ENCODE results near the gene FPR1.
"Not testable (repeated sequence)": the region's sequence is repeated elsewhere in the genome, so short reads cannot be mapped to it uniquely, and the experiment has no call there.

Gene FPR1

GRCh38 chr19:51765086-51765485 lies 13.4 kb upstream of the FPR1 start:
- Histone ChIP-seq H3K4me1 (ENCODE audit: insufficient read depth, low read length) (no peaks in the 10 kb centered on the region), H3K36me3 (ENCODE audit: insufficient read depth, low read length) (no peaks in the 10 kb centered on the region), H3K9me3 (ENCODE audit: control insufficient read depth, insufficient read depth, low read length) (no peaks in the 10 kb centered on the region), H3K9ac (ENCODE audit: low read depth, low read length) (no peak overlapping the region)

- Histone ChIP-seq H3K4me1 (ENCODE audit: insufficient read depth, low read length) (no peaks in the 10 kb centered on the region), H3K9ac (ENCODE audit: low read depth, low read length) (no peak overlapping the region), H3K9me3 (ENCODE audit: control insufficient read depth, insufficient read depth, low read length) (no peaks in the 10 kb centered on the region), H3K36me3 (ENCODE audit: insufficient read depth, low read length) (no peaks in the 10 kb centered on the region)
These were observed 10.0 kb upstream of the FPR1 start for GRCh38 chr19:51761696-51762095.

GRCh38 chr19:51760697-51761356 lies 9.1 kb upstream of the FPR1 start, which contains the start of gene FPR2:
Gene FPR2, plus strand, starts transcription at chr19:51761180. Its CDS starts 7,479 bp downstream, at chr19:51768659.
- Histone ChIP-seq H3K9me3 (ENCODE audit: control insufficient read depth, insufficient read depth, low read length) (no peaks in the 10 kb centered on the region), H3K9ac (ENCODE audit: low read depth, low read length) (no peak within 1 kb of the TSS), H3K36me3 (ENCODE audit: insufficient read depth, low read length) (no peaks in the 10 kb centered on the region), H3K4me1 (ENCODE audit: insufficient read depth, low read length) (no peaks in the 10 kb centered on the region)

GRCh38 chr19:51755571-51755970 lies 3.9 kb upstream of the FPR1 start:
- H3K36me3 ChIP-seq (ENCODE audit: insufficient read depth, low read length): no peaks in the 10 kb centered on the region
- no peak overlapping the region for H3K9ac ChIP-seq (ENCODE audit: low read depth, low read length)
- H3K9me3 ChIP-seq (ENCODE audit: control insufficient read depth, insufficient read depth, low read length): no peaks in the 10 kb centered on the region
- no peaks in the 10 kb centered on the region for H3K4me1 ChIP-seq (ENCODE audit: insufficient read depth, low read length)

- Histone ChIP-seq H3K9me3 (ENCODE audit: control insufficient read depth, insufficient read depth, low read length) (no peaks in the 10 kb centered on the region), H3K36me3 (ENCODE audit: insufficient read depth, low read length) (no peaks in the 10 kb centered on the region), H3K9ac (ENCODE audit: low read depth, low read length) (no peak overlapping the region), H3K4me1 (ENCODE audit: insufficient read depth, low read length) (no peaks in the 10 kb centered on the region)
These were observed 3.1 kb upstream of the FPR1 start for GRCh38 chr19:51754770-51755169.

GRCh38 chr19:51754109-51754508 lies 2.4 kb upstream of the FPR1 start:
- Histone ChIP-seq H3K36me3 (ENCODE audit: insufficient read depth, low read length) (no peaks in the 10 kb centered on the region), H3K4me1 (ENCODE audit: insufficient read depth, low read length) (no peaks in the 10 kb centered on the region), H3K9me3 (ENCODE audit: control insufficient read depth, insufficient read depth, low read length) (no peaks in the 10 kb centered on the region), H3K9ac (ENCODE audit: low read depth, low read length) (no peak overlapping the region)

- Histone ChIP-seq H3K9me3 (ENCODE audit: control insufficient read depth, insufficient read depth, low read length) (no peaks in the 10 kb centered on the region), H3K36me3 (ENCODE audit: insufficient read depth, low read length) (no peaks in the 10 kb centered on the region), H3K4me1 (ENCODE audit: insufficient read depth, low read length) (no peaks in the 10 kb centered on the region), H3K9ac (ENCODE audit: low read depth, low read length) (no peak overlapping the region)
These were observed 1.1 kb downstream of the FPR1 start for GRCh38 chr19:51750400-51751094.

- Histone ChIP-seq H3K9ac (ENCODE audit: low read depth, low read length) (no peak overlapping the region), H3K9me3 (ENCODE audit: control insufficient read depth, insufficient read depth, low read length) (no peaks in the 10 kb centered on the region), H3K4me1 (ENCODE audit: insufficient read depth, low read length) (no peaks in the 10 kb centered on the region), H3K36me3 (ENCODE audit: insufficient read depth, low read length) (no peaks in the 10 kb centered on the region)
These were observed 1.7 kb downstream of the FPR1 start for GRCh38 chr19:51749979-51750378.

GRCh38 chr19:51746731-51747130 lies 4.9 kb downstream of the FPR1 start:
- H3K4me1 ChIP-seq (ENCODE audit: insufficient read depth, low read length): no peaks in the 10 kb centered on the region
- H3K36me3 ChIP-seq (ENCODE audit: insufficient read depth, low read length): no peaks in the 10 kb centered on the region
- no peaks in the 10 kb centered on the region for H3K9me3 ChIP-seq (ENCODE audit: control insufficient read depth, insufficient read depth, low read length)
- no peak overlapping the region for H3K9ac ChIP-seq (ENCODE audit: low read depth, low read length)

- no peaks in the 10 kb centered on the region for H3K36me3 ChIP-seq (ENCODE audit: insufficient read depth, low read length)
- no peaks in the 10 kb centered on the region for H3K9me3 ChIP-seq (ENCODE audit: control insufficient read depth, insufficient read depth, low read length)
- no peak overlapping the region for H3K9ac ChIP-seq (ENCODE audit: low read depth, low read length)
- H3K4me1 ChIP-seq (ENCODE audit: insufficient read depth, low read length): no peaks in the 10 kb centered on the region
These were observed 8.3 kb downstream of the FPR1 start for GRCh38 chr19:51743405-51743804.

- Histone ChIP-seq H3K9me3 (ENCODE audit: control insufficient read depth, insufficient read depth, low read length) (no peaks in the 10 kb centered on the region), H3K4me1 (ENCODE audit: insufficient read depth, low read length) (no peaks in the 10 kb centered on the region), H3K9ac (ENCODE audit: low read depth, low read length) (no peak overlapping the region), H3K36me3 (ENCODE audit: insufficient read depth, low read length) (no peaks in the 10 kb centered on the region)
These were observed 8.9 kb downstream of the FPR1 start for GRCh38 chr19:51742789-51743188.

GRCh38 chr19:51740356-51740755 lies 11.3 kb downstream of the FPR1 start:
- H3K4me1 ChIP-seq (ENCODE audit: insufficient read depth, low read length): no peaks in the 10 kb centered on the region
- no peaks in the 10 kb centered on the region for H3K9me3 ChIP-seq (ENCODE audit: control insufficient read depth, insufficient read depth, low read length)
- H3K9ac ChIP-seq (ENCODE audit: low read depth, low read length): no peak overlapping the region
- H3K36me3 ChIP-seq (ENCODE audit: insufficient read depth, low read length): no peaks in the 10 kb centered on the region

GRCh38 chr19:51739466-51740213 lies 12.0 kb downstream of the FPR1 start:
- Histone ChIP-seq H3K9me3 (ENCODE audit: control insufficient read depth, insufficient read depth, low read length) (no peaks in the 10 kb centered on the region), H3K4me1 (ENCODE audit: insufficient read depth, low read length) (no peaks in the 10 kb centered on the region), H3K36me3 (ENCODE audit: insufficient read depth, low read length) (no peaks in the 10 kb centered on the region), H3K9ac (ENCODE audit: low read depth, low read length) (no peak overlapping the region)

GRCh38 chr19:51738523-51738922 lies 13.2 kb downstream of the FPR1 start:
- not testable (repeated sequence) for H3K9me3 ChIP-seq (ENCODE audit: control insufficient read depth, insufficient read depth, low read length); H3K4me1 ChIP-seq (ENCODE audit: insufficient read depth, low read length); H3K9ac ChIP-seq (ENCODE audit: low read depth, low read length); H3K36me3 ChIP-seq (ENCODE audit: insufficient read depth, low read length)

GRCh38 chr19:51737924-51738323 lies 13.8 kb downstream of the FPR1 start:
- H3K4me1 ChIP-seq (ENCODE audit: insufficient read depth, low read length): peaks cover 8% of the 10 kb centered on the region; the same call in 1 of the 2 replicates
- no peaks in the 10 kb centered on the region for H3K36me3 ChIP-seq (ENCODE audit: insufficient read depth, low read length)
- H3K9me3 ChIP-seq (ENCODE audit: control insufficient read depth, insufficient read depth, low read length): no peaks in the 10 kb centered on the region
- no peak overlapping the region for H3K9ac ChIP-seq (ENCODE audit: low read depth, low read length)

All from ES-I3 (cell line).